Ishikawa (cell line): ENCODE measurements around the gene KIAA1614.

Experiments
- CEBPB ChIP-seq: IDR thresholded peaks from 2 replicates; pipeline ENCODE4 v1.6.1; 2012
- CREB1 ChIP-seq: IDR thresholded peaks from 2 replicates; pipeline ENCODE4 v1.6.1; 2012; ENCODE audit warnings: low read depth
- EGR1 ChIP-seq: IDR thresholded peaks from 2 replicates; pipeline ENCODE4 v1.6.1; 2012
- EP300 ChIP-seq: IDR thresholded peaks from 2 replicates; pipeline ENCODE4 v1.6.1; 2012; ENCODE audit warnings: borderline replicate concordance
- FOXM1 ChIP-seq: IDR thresholded peaks from 2 replicates; pipeline ENCODE4 v1.6.1; 2012; ENCODE audit warnings: low read depth, borderline replicate concordance
- MAX ChIP-seq: IDR thresholded peaks from 2 replicates; pipeline ENCODE4 v1.6.1; 2012
- NFIC ChIP-seq: IDR thresholded peaks from 2 replicates; pipeline ENCODE4 v1.6.1; 2012
- RAD21 ChIP-seq: IDR thresholded peaks from 2 replicates; pipeline ENCODE4 v1.6.1; 2012; ENCODE audit warnings: low read depth
- REST ChIP-seq: IDR thresholded peaks from 2 replicates; pipeline ENCODE4 v1.6.1; 2012; ENCODE audit warnings: low read depth, mild to moderate bottlenecking
- TAF1 ChIP-seq: IDR thresholded peaks from 2 replicates; pipeline ENCODE4 v1.6.1; 2012; ENCODE audit warnings: low read depth, mild to moderate bottlenecking
- TCF12 ChIP-seq: IDR thresholded peaks from 2 replicates; pipeline ENCODE4 v1.6.1; 2012; ENCODE audit warnings: low read depth
- TEAD4 ChIP-seq: IDR thresholded peaks from 2 replicates; pipeline ENCODE4 v1.6.1; 2012
- USF1 ChIP-seq: IDR thresholded peaks from 2 replicates; pipeline ENCODE4 v1.6.1; 2012
- YY1 ChIP-seq: IDR thresholded peaks from 2 replicates; pipeline ENCODE4 v1.6.1; 2012; ENCODE audit warnings: low read depth
- ZBTB7A ChIP-seq: IDR thresholded peaks from 2 replicates; pipeline ENCODE4 v1.6.1; 2012; ENCODE audit warnings: low read depth

Gene KIAA1614

GRCh38 chr1:180923021-180923841 lies 10.5 kb downstream of the KIAA1614 start:
- peak; percentile 79 for TF ChIP-seq TCF12
- TF ChIP-seq CEBPB: no peak
- TF ChIP-seq YY1: peak; percentile 10; the same call in 1 of the 2 replicates
- TF ChIP-seq TAF1: no peak
- no peak for TF ChIP-seq REST
- 0 out of 2 replicates have a peak, but pooled peaks have one; percentile 34 for TF ChIP-seq FOXM1
- TF ChIP-seq EP300: peak; percentile 12; the same call in 1 of the 2 replicates
- peak; percentile 82 for TF ChIP-seq NFIC
- TF ChIP-seq TEAD4: peak; percentile 99
- no peak for TF ChIP-seq RAD21
- peak; percentile 53 for TF ChIP-seq MAX
- TF ChIP-seq USF1: no peak
- TF ChIP-seq EGR1: no peak
- no peak for TF ChIP-seq ZBTB7A
- TF ChIP-seq CREB1: 0 out of 2 replicates have a peak, but pooled peaks have one; percentile 15

- TF ChIP-seq FOXM1 (no peak), REST (no peak), NFIC (no peak), EP300 (no peak)
These were observed 11.2 kb downstream of the KIAA1614 start for GRCh38 chr1:180923887-180924286.

GRCh38 chr1:180924939-180925338 lies 12.2 kb downstream of the KIAA1614 start:
- TF ChIP-seq TAF1 (no peak), USF1 (0 out of 2 replicates have a peak, but pooled peaks have one; percentile 25), CEBPB (no peak), EGR1 (no peak), REST (no peak), EP300 (no peak), FOXM1 (no peak)

- TF ChIP-seq CEBPB: no peak
- no peak for TF ChIP-seq MAX
- no peak for TF ChIP-seq CREB1
- no peak for TF ChIP-seq EGR1
- no peak for TF ChIP-seq TCF12
- TF ChIP-seq ZBTB7A: no peak
These were observed 12.9 kb downstream of the KIAA1614 start for GRCh38 chr1:180925471-180926051.
